DOHH2 (cell line): ENCODE results near the gene TINAGL1.

Experiments
- EZH2phosphoT487 ChIP-seq: fragments of 200-600 bp; sonication (generic); IDR thresholded peaks from 2 replicates; pipeline ENCODE4 v1.6.1; 2017; ENCODE audit warnings: borderline replicate concordance, mild to moderate bottlenecking, antibody characterized with exemption, low read length, moderate library complexity, mixed read lengths
- TF ChIP-seq, protein P1 (sequence below): fragments of 200-600 bp; sonication (generic); IDR thresholded peaks from one replicate; pipeline ENCODE4 v1.5.1; 2014; ENCODE audit warnings: antibody characterized with exemption, mild to moderate bottlenecking, low read depth, low read length; ENCODE audit not compliant: poor library complexity, severe bottlenecking

DNA sequence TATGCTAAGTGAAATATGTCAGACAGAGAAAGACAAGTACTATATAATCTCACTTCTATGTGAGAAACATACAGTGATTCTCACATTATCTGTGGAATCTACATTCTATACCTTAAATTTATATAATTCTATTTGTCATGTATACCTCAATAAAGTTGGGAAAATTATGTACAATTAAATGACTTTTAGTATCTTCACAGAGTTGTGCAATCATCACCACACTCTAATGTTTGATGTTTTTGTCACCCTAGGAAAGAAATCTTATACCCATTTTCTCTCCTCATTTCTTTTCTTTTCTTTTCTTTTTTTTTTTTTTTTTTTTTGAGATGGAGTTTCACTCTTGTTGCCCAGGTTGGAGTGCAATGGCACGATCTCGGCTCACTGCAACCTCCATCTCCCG is 37.0 kb upstream of the TINAGL1 start:
- TF ChIP-seq, protein P1, sequence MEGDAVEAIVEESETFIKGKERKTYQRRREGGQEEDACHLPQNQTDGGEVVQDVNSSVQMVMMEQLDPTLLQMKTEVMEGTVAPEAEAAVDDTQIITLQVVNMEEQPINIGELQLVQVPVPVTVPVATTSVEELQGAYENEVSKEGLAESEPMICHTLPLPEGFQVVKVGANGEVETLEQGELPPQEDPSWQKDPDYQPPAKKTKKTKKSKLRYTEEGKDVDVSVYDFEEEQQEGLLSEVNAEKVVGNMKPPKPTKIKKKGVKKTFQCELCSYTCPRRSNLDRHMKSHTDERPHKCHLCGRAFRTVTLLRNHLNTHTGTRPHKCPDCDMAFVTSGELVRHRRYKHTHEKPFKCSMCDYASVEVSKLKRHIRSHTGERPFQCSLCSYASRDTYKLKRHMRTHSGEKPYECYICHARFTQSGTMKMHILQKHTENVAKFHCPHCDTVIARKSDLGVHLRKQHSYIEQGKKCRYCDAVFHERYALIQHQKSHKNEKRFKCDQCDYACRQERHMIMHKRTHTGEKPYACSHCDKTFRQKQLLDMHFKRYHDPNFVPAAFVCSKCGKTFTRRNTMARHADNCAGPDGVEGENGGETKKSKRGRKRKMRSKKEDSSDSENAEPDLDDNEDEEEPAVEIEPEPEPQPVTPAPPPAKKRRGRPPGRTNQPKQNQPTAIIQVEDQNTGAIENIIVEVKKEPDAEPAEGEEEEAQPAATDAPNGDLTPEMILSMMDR, result no peak
- TF ChIP-seq EZH2phosphoT487, result no peak
